ENCODE results near the gene DPP10.

GRCh38 chr2:115480741-115481140, 1038.3 kb downstream of the DPP10 start:
- TF ChIP-seq POLR2AphosphoS5 (IDR thresholded peaks at IDR 0.05): no peak
- TF ChIP-seq, protein P1, sequence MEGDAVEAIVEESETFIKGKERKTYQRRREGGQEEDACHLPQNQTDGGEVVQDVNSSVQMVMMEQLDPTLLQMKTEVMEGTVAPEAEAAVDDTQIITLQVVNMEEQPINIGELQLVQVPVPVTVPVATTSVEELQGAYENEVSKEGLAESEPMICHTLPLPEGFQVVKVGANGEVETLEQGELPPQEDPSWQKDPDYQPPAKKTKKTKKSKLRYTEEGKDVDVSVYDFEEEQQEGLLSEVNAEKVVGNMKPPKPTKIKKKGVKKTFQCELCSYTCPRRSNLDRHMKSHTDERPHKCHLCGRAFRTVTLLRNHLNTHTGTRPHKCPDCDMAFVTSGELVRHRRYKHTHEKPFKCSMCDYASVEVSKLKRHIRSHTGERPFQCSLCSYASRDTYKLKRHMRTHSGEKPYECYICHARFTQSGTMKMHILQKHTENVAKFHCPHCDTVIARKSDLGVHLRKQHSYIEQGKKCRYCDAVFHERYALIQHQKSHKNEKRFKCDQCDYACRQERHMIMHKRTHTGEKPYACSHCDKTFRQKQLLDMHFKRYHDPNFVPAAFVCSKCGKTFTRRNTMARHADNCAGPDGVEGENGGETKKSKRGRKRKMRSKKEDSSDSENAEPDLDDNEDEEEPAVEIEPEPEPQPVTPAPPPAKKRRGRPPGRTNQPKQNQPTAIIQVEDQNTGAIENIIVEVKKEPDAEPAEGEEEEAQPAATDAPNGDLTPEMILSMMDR (IDR thresholded peaks at IDR 0.05): no peak
